SK-N-SH (cell line): ENCODE measurements around the gene SACM1L.
"Not testable (repeated sequence)": the region's sequence is repeated elsewhere in the genome, so short reads cannot be mapped to it uniquely, and the experiment has no call there.

ENCODE experiments used
- CTCF ChIP-seq: fragments of 200-600 bp; sonication (generic); IDR thresholded peaks from 2 replicates; pipeline ENCODE4 v1.6.1; 2017; ENCODE audit warnings: antibody characterized with exemption, mild to moderate bottlenecking, moderate library complexity
- IRF3 ChIP-seq: fragments of 150-350 bp; IDR thresholded peaks from 2 replicates; pipeline ENCODE4 v1.6.1; 2016; ENCODE audit warnings: mild to moderate bottlenecking, low read depth, low read length
- TAF1 ChIP-seq: IDR thresholded peaks from 2 replicates; pipeline ENCODE4 v1.6.1; 2012; ENCODE audit warnings: low read depth, mild to moderate bottlenecking, low read length, moderate library complexity, borderline replicate concordance

- not testable (repeated sequence) for TF ChIP-seq IRF3, TAF1, CTCF
These were observed 6.0 kb downstream of the SACM1L start for GRCh38 chr3:45695166-45695565.
